Epithelial cell of prostate (primary cell): ENCODE results near the gene NKD1.
"Not testable (repeated sequence)": the region's sequence is repeated elsewhere in the genome, so short reads cannot be mapped to it uniquely, and the experiment has no call there.

Source experiments
- DNase-seq: peaks from one replicate; pipeline ENCODE4 v3.0.0-alpha.2; 2011; ENCODE audit warnings: low read depth, low spot score
- H3K27ac ChIP-seq: fragments of 450-650 bp; 2 replicates; pipeline ENCODE4 v1.5.1; 2017; ENCODE audit warnings: mild to moderate bottlenecking

The NKD1 gene

DNA sequence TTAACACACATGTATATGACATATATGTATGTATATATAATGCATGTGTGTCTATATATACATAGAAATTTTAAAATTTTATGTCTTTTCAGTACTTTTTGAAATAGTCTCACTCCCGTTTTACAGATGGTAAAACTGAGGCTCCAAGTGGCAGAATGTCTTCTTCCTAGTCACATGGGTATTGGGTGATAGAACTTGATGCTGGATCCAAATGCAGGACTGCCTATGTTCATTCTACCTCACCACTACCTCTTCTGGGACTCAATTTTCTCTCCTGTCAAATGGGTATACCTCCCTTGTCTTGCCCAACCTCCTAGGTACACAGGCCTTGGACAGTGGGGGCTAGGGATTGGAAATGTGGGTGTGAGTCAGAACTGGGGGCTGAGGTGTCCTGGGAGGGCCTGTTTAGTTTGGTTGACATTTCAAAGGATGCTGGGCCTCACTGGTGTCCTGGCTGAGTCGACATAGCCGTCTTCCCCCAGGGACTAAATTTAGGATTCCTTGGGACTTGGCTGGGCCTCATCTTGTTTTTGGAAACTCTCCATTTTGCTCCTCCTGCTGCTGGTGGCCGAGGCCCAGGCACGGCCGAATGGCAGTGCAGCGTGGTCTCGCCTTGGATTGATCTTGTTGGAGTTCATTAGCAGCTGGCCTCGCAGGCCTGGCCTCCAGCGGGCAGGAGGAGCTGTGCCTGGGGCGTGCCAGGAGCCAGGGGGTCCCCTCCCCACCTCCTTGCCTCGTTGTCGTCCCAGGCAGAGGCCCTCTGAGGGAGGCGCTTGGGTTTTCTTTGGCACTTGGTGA lies 25.9 kb downstream of the NKD1 start:
- DNase-seq, result no peak
- no peak overlapping the region for H3K27ac ChIP-seq

DNA sequence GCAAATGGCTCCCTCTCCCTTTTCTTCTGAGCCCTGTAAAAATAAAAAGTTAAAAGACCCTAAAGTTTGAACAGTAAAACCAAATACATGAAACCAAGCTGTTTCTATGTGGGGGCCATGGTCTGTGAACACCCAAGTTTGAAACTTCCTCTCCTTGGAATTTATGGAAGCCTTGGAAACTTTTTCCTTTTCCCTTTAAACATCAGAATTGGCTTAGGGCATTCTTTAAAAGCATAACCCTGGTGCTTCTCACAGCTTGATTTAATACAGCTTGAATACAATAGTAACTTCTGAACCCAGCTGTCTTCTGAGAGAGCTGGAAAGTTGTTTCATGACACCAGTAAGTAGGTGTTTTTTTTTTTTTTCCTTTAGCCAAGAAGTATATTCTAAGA lies 26.5 kb downstream of the NKD1 start:
- no peak for DNase-seq
- H3K27ac ChIP-seq, result no peak overlapping the region

- DNase-seq, result no peak
- no peak overlapping the region for H3K27ac ChIP-seq
Observed at GRCh38 chr16:50575743-50576142, 27.5 kb downstream of the NKD1 start.

DNA sequence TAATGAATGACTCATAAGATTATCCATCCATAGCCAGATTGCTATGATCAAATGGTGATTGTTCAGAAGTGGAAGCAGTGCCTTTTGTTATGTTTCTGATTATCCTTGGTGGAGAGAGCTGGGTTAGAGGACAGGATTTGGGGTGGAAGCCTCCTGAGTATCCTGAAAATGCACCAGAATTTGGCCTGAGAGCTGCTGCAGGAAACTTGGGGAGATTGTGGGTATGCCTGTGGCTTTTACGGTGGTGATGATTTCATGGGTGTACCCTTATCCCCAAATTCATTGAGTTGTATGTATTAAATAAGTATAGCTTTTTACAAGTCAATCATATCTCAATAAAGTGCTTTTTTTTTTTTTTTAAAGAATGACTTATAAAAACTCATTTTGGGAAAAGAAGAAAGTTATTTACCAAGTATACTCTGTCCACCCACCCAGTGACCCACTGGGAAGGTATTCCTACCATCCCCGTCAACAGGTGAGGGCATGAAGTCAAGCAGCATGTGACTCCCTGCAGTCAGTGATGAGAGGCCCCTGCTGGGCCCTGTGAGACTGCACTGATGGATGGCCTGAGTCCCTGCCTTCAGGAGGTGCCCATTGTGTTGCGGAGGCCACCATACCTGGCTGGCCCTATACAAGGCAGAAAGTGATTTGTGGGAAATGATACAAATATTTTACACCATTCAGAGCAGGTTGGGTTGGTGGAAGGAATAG lies 28.4 kb downstream of the NKD1 start:
- H3K27ac ChIP-seq, result no peak overlapping the region
- DNase-seq, result no peak

DNA sequence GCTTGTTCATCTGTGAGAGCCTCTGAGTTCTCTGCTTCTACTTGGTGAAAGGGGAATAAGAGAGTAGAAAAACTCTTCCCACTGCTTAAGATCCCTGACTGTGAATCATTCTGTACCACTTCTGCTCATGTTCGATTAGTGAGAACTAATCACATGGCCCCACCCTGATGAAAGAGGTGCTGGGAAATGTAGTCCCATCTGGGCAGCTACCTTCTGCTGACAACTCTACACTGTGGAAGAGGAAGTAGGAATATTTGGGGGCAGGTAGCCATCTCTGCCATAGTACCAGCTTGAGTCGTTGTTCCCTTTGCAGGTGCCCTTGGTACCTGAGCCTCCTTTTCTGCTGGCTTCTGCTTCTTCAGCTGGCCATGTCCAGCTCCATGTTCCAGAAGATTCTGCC lies 29.9 kb downstream of the NKD1 start:
- H3K27ac ChIP-seq, result no peak overlapping the region
- DNase-seq, result no peak

DNA sequence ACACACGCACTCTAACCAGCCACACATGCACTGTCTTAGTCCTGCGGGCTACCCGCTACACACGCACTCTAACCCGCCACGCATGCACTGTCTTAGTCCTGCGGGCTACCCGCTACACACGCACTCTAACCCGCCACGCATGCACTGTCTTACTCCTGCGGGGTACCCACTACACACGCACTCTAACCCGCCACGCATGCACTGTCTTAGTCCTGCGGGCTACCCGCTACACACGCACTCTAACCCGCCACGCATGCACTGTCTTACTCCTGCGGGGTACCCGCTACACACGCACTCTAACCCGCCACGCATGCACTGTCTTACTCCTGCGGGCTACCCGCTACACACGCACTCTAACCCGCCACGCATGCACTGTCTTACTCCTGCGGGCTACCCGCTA lies 31.2 kb downstream of the NKD1 start:
- DNase-seq, H3K27ac ChIP-seq: not testable (repeated sequence)

DNA sequence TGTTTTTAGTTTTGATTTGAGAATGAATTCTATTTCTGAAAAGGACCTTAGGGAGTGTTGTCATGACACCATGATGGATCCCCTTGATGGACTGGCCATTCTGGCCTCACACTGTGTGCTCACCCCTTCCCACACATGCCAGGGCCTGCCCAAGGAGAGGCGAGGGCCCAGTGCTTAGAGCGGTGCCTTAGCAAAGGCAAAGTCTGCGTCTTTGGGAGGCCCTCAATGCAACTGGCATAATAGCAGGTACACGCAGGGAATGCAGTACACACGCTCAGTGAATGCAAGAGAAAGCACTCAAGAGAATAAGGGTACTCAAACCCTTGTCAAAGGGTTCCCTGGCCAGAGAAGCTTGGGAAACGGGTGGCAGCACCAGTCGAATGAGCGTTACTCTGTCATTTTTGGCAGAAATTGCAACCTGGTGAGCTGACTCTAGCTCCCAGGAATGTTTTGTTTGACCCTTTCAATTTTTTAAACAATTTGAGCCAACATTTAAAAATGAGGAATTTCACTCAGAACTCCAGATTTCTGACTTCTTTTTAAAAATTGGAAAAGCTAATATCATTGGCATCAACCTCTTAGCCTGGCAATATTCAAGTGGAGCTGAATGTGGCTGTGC lies 32.1 kb downstream of the NKD1 start:
- DNase-seq, result no peak
- no peak overlapping the region for H3K27ac ChIP-seq

GRCh38 chr16:50581845-50582244 lies 33.6 kb downstream of the NKD1 start:
- no peak for DNase-seq
- H3K27ac ChIP-seq, result no peak overlapping the region

DNA sequence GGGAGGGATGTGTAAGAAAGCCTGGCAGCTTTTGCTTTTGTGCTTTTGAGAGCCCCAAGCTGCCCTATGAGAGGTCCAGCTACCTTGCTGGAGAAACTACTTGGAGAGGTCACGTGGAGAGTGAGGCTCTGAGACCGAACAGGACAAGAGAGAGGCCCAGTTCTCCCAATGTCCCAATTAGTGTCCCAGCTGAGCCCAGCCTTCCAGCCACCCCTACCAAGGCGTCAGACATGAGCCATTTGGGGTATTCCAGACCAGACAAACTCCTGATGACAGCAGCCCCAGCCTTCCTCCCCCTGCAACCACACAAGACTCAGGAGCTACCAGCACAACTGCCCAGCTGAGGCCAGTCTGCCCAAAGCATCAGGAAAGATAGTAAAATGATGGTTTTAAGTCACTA lies 35.0 kb downstream of the NKD1 start:
- DNase-seq, result no peak
- H3K27ac ChIP-seq, result no peak overlapping the region

- H3K27ac ChIP-seq, result no peak overlapping the region
- DNase-seq, result no peak
Observed at GRCh38 chr16:50584033-50584722, 36.0 kb downstream of the NKD1 start.

- no peak overlapping the region for H3K27ac ChIP-seq
- no peak for DNase-seq
Observed at GRCh38 chr16:50585331-50585776, 37.2 kb downstream of the NKD1 start.

DNA sequence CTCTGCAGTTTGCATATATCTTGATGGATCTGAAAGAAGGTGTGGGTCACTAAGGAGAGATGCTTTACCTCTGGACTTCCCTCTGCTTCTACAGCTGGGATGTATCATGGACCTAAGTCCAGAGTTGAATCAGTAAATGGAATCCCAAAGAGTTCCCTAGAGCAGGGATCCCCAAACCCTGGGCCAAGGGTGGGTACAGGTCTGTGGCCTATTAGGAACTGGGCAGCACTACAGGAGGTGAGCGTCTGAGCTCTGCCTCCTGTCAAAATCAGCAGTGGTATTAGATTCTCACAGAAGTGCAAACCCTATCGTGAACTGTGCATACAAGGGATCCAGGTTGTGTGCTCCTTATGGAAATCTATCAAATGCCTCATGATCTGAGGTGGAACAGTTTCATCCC lies 39.3 kb downstream of the NKD1 start:
- no peak overlapping the region for H3K27ac ChIP-seq
- DNase-seq, result no peak

DNA sequence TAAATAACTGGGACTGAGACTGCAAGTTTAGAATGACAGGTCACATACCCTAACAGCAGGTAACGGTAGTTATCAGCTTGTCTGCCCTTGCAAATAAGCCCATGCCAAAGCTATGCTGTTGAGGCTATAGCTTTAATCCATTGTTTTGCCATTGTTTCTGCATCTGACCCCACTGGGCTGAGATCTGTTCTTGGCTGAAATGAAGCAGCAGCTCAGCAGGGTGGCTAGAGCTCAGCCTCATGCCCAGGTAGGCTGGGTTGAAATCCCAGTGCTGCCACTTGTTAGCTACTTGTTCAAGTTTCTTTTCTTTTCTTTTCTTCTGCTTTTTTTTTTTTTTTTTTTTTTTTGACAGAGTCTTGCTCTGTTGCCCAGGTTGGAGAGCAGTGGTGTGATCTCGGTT lies 40.1 kb downstream of the NKD1 start:
- no peak overlapping the region for H3K27ac ChIP-seq
- DNase-seq, result no peak

- no peak overlapping the region for H3K27ac ChIP-seq
- DNase-seq, result no peak
Observed at GRCh38 chr16:50591209-50591608, 43.0 kb downstream of the NKD1 start.

DNA sequence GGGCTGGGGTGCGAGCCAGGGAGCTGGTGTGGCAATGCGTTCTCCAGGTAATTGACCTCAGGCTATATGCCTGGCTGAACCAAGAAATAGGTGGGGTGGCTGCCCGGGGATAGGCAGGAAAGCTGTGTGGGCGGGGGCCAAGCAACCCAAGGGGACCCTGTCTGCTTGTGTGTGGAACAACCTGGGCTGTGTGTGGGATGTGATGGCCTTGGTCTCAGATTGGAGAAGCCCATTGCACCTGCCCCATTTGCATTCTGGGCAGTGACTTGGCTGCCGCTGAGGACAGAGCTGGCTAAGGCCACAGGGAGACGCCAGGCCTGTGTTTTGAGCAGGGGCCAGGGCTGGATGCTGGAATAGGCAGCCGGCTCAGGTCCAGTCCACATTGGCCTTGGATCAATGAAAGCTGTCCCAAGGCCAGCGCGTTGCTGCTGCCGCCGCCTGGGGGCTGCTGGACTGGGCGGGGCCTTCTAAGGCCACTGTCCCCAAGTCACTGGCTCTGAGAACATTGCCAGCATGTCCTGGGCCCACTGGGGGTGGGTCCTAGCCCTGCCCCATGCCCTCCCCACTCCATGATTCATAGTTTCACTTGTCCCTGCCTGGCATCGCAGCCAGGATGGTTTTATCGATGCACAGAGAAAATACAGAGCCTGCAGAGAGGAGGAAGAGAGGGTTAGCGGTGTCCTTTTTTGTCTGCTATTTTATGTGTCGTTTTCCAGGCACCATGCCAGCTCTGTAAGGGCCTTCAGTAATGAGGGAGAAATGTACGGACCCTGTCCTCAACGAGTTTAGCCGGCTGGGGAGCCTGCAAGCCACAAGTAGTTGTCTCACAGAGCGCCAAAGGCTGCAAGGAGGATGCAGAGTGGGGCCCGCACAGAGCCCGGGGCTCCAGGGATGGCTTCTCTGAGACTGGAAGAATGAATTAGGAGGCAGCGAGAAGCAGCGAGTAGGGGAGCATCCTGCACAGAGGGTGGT lies 43.9 kb downstream of the NKD1 start:
- no peak overlapping the region for H3K27ac ChIP-seq
- DNase-seq, result no peak

DNA sequence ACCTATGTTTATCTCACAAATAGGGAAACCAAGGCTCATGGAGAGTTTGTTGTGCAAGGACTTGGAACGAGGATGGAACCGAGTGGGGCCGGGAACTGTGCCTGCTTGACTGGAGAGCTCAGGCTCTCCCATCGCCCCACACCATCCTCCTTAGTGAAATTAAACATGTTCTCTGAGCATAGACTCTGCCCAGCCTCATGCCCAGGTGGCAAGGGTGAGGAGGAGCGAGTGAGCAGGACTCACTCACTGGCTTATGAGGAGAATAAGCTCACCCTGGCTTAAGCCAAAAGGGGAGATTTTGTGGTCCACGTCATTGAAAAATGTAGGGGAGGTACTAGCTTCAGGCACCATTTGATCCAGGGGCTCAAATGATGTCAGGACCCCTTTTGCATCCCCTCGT lies 44.8 kb downstream of the NKD1 start:
- no peak overlapping the region for H3K27ac ChIP-seq
- no peak for DNase-seq

- DNase-seq, result no peak
- H3K27ac ChIP-seq, result no peak overlapping the region
Observed at GRCh38 chr16:50593410-50594150, 45.4 kb downstream of the NKD1 start.

DNA sequence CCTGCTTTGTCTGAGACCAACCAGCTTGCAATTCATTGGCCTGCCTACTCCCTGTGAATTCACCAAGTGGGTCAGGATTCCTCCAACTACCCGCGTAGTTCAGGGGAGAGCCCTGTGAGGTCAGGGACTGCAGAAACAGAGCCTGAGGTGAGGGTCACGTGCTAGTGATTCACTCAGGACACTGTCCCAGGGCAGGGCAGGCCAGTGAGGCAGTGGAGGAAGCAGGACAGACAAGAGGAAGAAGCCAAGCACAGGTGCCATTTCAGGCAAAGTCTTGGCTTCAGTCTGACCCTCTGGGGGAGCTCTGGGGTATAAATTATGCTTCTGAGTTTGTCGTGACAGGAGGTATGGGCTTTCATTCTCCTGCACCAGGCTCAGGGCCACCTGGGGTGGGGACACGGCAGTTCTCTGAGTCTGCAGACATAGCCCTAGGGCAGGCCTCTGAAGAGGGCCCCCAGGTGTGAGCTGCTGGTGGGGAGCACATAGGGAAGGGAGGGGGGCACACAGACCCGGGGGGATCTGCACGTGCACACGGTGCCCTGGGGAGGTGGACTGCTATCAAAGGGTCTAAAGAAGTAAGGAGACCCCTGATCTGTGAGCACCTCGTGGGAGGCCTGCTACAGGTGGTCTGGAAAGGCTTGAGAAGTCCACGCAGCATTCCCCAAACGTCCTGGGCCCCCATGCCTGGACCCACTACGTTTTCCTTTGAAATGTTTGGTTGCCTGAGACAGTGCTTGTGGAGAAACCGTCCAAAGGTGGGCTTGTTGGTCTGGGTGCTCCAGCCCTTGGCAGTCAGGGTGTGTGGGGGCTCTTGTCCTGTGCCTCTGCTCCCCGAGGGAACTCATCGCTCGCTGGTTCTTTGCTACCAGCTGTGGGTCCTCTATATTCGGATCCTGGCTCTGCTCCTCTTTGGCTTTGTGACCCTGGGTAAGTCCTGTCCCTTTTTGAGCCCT lies 46.4 kb downstream of the NKD1 start:
- H3K27ac ChIP-seq, result no peak overlapping the region
- DNase-seq, result no peak
